PC-3 (cell line): ENCODE data around the gene MRFAP1.

Source experiments
- EZH2 ChIP-seq: fragments of 300-600 bp; sonication (generic); IDR thresholded peaks from one replicate; pipeline ENCODE4 v1.6.1; 2017; ENCODE audit warnings: antibody characterized with exemption, mild to moderate bottlenecking, low read length; ENCODE audit not compliant: unreplicated experiment
- EZH2phosphoT487 ChIP-seq: fragments of 300-600 bp; sonication (generic); IDR thresholded peaks from 2 replicates; pipeline ENCODE4 v1.6.1; 2018; ENCODE audit warnings: mild to moderate bottlenecking, antibody characterized with exemption, low read length, borderline replicate concordance
- TF ChIP-seq, protein P1 (sequence below): fragments of 300-600 bp; sonication (generic); conservative IDR thresholded peaks from 2 replicates; pipeline ENCODE4 v1.5.1; 2017; ENCODE audit warnings: antibody characterized with exemption, low read depth, mild to moderate bottlenecking, low read length

DNA sequence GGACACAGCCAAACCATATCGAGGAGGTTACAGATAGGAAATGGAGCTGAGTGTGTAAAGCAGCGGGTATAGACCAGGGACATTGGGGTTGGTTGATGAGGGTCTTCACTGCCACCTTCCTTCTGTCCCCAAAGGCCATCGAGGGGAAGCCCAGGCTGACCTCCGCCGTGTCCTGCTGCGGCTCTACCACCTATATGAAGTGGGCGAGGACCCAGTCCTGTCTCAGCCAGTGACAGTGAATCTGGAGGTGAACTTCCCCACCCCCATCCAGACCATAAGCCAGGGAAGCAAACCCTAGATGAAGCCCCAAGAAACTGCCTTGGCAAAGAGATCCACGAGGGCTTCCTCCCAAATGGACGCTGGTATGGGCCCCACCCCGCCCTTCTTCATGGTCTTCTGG lies 23.2 kb upstream of the MRFAP1 start:
- no peak for TF ChIP-seq EZH2
- TF ChIP-seq, protein P1, sequence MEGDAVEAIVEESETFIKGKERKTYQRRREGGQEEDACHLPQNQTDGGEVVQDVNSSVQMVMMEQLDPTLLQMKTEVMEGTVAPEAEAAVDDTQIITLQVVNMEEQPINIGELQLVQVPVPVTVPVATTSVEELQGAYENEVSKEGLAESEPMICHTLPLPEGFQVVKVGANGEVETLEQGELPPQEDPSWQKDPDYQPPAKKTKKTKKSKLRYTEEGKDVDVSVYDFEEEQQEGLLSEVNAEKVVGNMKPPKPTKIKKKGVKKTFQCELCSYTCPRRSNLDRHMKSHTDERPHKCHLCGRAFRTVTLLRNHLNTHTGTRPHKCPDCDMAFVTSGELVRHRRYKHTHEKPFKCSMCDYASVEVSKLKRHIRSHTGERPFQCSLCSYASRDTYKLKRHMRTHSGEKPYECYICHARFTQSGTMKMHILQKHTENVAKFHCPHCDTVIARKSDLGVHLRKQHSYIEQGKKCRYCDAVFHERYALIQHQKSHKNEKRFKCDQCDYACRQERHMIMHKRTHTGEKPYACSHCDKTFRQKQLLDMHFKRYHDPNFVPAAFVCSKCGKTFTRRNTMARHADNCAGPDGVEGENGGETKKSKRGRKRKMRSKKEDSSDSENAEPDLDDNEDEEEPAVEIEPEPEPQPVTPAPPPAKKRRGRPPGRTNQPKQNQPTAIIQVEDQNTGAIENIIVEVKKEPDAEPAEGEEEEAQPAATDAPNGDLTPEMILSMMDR, result no peak
- no peak for TF ChIP-seq EZH2phosphoT487
